OCI-LY3 (cell line): ENCODE data around the gene DSE.
A peak's percentile ranks its signal among the peaks of the same experiment; 100 is the strongest.

Experiments
- H2AFZ ChIP-seq: fragments of 200-600, 300-600 bp; shearing (Covaris generic); 2 replicates; pipeline ENCODE4 v1.6.0; 2014; ENCODE audit warnings: antibody characterized with exemption, low read depth, low read length
- H3K27ac ChIP-seq: fragments of 200-600, 300-600 bp; sonication (generic); 2 replicates; pipeline ENCODE4 v1.5.1; 2014; ENCODE audit warnings: mild to moderate bottlenecking, low read length, moderate library complexity, mixed read lengths
- H3K27me3 ChIP-seq: fragments of 200-600, 300-600 bp; sonication (generic); 2 replicates; pipeline ENCODE4 v1.6.1; 2014; ENCODE audit warnings: low read depth, low read length, mixed read lengths
- H3K36me3 ChIP-seq: fragments of 200-600, 300-600 bp; sonication (generic); replicated peaks from 2 replicates; pipeline ENCODE3; 2014; ENCODE audit warnings: low read depth, low read length, mixed read lengths
- H3K4me1 ChIP-seq: fragments of 300-600, 200-600 bp; sonication (generic); 2 replicates; pipeline ENCODE4 v1.6.1; 2014; ENCODE audit warnings: low read length, mixed read lengths
- H3K4me2 ChIP-seq: fragments of 200-600, 300-600 bp; sonication (generic); 2 replicates; pipeline ENCODE4 v1.6.1; 2014; ENCODE audit warnings: low read length, mixed read lengths
- H3K4me3 ChIP-seq: fragments of 300-600, 200-600 bp; sonication (generic); 2 replicates; pipeline ENCODE4 v1.5.1; 2014; ENCODE audit warnings: antibody characterized with exemption, mild to moderate bottlenecking, low read length, moderate library complexity
- H3K79me2 ChIP-seq: fragments of 300-600, 200-600 bp; shearing (Covaris generic); 2 replicates; pipeline ENCODE4 v1.6.1; 2014; ENCODE audit warnings: mild to moderate bottlenecking, low read length, mixed read lengths
- H3K9ac ChIP-seq: fragments of 300-600, 200-600 bp; shearing (Covaris generic); 2 replicates; pipeline ENCODE4 v1.6.0; 2014; ENCODE audit warnings: mild to moderate bottlenecking, low read length, moderate library complexity
- H3K9me3 ChIP-seq: fragments of 200-600, 300-600 bp; shearing (Covaris generic); 2 replicates; pipeline ENCODE4 v1.6.1; 2014; ENCODE audit warnings: low read length, mixed read lengths; ENCODE audit not compliant: insufficient read depth
- H4K20me1 ChIP-seq: fragments of 200-600, 300-600 bp; sonication (generic); 2 replicates; pipeline ENCODE4 v1.6.1; 2016; ENCODE audit warnings: low read length, mixed read lengths; ENCODE audit not compliant: insufficient read depth
- EZH2phosphoT487 ChIP-seq: fragments of 200-600 bp; shearing (Covaris generic); IDR thresholded peaks from 2 replicates; pipeline ENCODE4 v1.6.1; 2018; ENCODE audit warnings: antibody characterized with exemption, mixed run types, low read depth
- TF ChIP-seq, protein P1 (sequence below): fragments of 200-600, 300-600 bp; sonication (generic); IDR thresholded peaks from 2 replicates; pipeline ENCODE4 v1.5.1; 2014; ENCODE audit warnings: antibody characterized with exemption, low read length, low read depth

DSE gene

DNA sequence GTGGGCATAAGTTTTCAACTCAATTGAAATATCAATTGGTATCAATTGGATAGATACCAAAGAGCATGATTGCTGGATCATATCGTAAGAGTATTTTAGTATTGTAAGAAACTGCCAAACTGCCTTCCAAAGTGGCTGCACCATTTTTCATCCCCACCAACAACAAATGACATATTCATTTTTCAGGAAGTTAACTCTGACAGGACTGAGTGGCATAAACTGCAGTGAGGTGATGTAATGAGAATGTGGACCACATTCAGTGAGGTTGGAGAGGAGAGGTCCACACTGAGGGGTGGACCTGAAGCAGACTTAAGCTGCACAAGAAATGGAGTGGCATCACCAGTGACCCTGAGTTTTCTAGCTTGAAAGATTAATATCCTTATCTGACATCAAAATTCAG, 78.8 kb downstream of the DSE start:
- Histone ChIP-seq H3K27me3 (no peaks in the 10 kb centered on the region), H3K27ac (no peak overlapping the region), H3K79me2 (no peaks in the 10 kb centered on the region), H3K9ac (no peak overlapping the region), H3K4me2 (no peak overlapping the region), H2AFZ (no peak overlapping the region), H3K9me3 (no peaks in the 10 kb centered on the region), H4K20me1 (no peaks in the 10 kb centered on the region), H3K4me3 (no peak overlapping the region), H3K36me3 (no peaks in the 10 kb centered on the region), H3K4me1 (peaks cover 50% of the 10 kb centered on the region)
- TF ChIP-seq, protein P1, sequence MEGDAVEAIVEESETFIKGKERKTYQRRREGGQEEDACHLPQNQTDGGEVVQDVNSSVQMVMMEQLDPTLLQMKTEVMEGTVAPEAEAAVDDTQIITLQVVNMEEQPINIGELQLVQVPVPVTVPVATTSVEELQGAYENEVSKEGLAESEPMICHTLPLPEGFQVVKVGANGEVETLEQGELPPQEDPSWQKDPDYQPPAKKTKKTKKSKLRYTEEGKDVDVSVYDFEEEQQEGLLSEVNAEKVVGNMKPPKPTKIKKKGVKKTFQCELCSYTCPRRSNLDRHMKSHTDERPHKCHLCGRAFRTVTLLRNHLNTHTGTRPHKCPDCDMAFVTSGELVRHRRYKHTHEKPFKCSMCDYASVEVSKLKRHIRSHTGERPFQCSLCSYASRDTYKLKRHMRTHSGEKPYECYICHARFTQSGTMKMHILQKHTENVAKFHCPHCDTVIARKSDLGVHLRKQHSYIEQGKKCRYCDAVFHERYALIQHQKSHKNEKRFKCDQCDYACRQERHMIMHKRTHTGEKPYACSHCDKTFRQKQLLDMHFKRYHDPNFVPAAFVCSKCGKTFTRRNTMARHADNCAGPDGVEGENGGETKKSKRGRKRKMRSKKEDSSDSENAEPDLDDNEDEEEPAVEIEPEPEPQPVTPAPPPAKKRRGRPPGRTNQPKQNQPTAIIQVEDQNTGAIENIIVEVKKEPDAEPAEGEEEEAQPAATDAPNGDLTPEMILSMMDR = no peak
- no peak for TF ChIP-seq EZH2phosphoT487

DNA sequence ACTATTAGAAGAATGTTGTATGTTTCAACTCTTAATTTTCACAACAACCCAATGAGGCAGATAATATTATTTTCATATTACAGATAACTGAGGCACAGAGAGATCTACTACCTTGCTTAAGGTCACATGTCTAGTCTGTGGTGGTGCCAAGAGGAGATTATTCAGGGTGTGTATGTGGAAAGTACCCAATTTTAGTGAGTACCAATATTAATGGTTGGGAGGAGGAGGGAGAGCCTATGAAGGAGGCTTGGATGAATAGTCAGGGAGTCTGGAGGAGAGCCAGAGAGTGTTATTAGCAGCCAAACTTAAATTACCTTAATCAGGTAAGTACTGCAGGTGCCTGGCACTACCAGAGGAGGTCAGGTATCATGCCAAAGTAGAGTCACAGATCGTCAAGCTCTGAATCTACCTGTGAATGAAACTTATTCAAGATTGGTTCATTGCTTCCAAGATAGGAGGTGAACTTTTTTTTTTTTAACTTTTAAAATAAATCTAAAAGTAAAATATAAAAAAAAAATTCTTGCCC, 79.5 kb downstream of the DSE start:
- Histone ChIP-seq H2AFZ (no peak overlapping the region), H4K20me1 (no peaks in the 10 kb centered on the region), H3K4me3 (no peak overlapping the region), H3K4me1 (peaks cover 50% of the 10 kb centered on the region), H3K27ac (no peak overlapping the region), H3K36me3 (no peaks in the 10 kb centered on the region), H3K79me2 (no peaks in the 10 kb centered on the region), H3K27me3 (no peaks in the 10 kb centered on the region), H3K9ac (no peak overlapping the region), H3K4me2 (peak overlapping the region; percentile 72; the same call in 1 of the 2 replicates), H3K9me3 (no peaks in the 10 kb centered on the region)
- TF ChIP-seq, protein P1 = no peak
- TF ChIP-seq EZH2phosphoT487 = no peak

DNA sequence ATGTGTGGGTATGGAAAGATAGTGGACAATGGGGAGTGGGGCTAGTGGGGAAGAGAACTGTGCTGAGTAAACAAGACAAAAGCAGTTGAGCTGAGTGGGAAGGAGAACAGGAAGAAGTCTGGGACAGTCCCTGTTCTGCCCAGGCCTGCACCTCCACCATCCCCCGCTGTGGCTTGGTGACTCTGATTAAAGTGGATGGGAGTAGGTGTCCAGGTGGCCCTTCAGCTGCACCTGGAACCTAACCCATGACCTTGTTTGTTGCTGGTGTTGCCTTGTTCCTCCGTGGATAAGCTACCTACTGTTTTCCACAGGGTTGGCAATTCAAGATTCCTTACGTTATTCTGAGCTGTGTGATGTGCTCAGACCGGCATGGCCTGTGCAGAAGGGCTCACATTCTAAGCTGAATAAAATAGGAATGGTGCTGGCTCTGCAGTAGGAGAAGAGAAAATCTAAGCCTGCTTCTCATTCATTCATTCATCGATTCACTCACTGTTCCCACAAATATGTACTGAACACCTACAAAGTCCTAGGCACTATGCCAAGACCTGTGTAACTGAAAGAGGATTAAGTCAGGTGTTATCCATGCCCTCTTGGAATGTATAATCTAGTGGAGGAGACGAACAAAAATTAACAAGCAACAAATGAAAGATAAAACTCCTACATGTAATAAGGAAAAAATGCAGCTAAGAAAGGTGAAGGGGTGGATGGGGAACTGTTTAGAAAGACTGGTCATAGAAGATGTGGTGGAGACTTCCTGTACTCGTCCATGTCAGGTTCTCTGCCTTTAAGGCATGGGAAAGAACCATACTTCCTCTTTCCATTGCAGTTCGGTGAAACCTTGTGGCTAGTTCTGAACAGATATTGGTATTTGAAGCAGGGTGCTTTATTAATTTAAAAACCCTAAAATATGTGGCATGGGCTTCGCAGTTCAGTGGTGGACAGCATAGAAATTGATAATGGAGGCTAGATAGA, 80.3 kb downstream of the DSE start:
- Histone ChIP-seq H2AFZ (no peak overlapping the region), H3K27ac (peak overlapping the region; percentile 56)

More for the DNA sequence above, 80.3 kb downstream of the DSE start:
- Histone ChIP-seq H3K4me3 (peak overlapping the region; percentile 49), H3K27me3 (no peaks in the 10 kb centered on the region), H3K79me2 (no peaks in the 10 kb centered on the region), H3K4me1 (peaks cover 48% of the 10 kb centered on the region), H4K20me1 (no peaks in the 10 kb centered on the region), H3K4me2 (peak overlapping the region; percentile 72), H3K9me3 (no peaks in the 10 kb centered on the region), H3K36me3 (no peaks in the 10 kb centered on the region), H3K9ac (peak overlapping the region; percentile 40; the same call in 1 of the 2 replicates)
- no peak for TF ChIP-seq EZH2phosphoT487
- TF ChIP-seq, protein P1 = no peak
